Measurements from ENCODE around the gene PRR14.

The PRR14 gene

GRCh38 chr16:30650369-30651123 is at the start of gene PRR14:
PRR14 (plus strand) TSS chr16:30650960; CDS start chr16:30651646, 686 bp downstream.
- DNase-seq (ENCODE audit: low spot score) = peak; percentile 99

- no peak for DNase-seq (ENCODE audit: low spot score)
These were observed 48.8 kb upstream of the PRR14 start for GRCh38 chr16:30601966-30602365.

DNA sequence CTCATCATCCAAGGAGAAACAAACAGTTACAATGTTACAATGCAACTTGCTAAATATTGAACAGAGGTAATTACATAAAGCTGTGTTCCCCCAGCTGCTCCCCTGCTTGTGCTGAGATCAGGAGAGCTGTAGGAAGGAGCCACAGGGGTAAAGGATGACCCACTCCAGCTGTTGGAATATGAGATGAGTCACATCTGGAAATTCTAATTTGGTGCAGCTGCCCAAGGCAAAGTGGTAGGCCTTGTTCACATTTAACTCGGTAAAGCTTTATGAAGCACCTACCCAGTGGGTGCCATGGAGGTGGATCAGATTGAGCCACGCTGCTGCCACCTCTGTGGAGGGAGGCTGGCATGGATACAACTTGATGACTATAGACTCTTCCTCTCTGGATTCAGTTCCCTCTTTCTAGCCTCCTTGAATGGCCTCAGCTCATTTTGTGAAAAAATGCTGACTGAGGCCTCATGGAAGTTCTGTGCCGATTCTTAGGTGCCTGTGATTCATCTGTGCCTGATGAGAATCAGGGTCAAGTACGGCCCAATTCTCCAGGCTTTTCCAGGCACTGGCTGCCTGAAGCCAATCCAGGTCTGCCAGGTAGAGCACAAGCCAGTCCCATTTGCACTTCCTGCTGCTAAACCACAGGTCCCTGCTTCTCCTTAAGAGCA is 48.0 kb upstream of the PRR14 start:
- DNase-seq (ENCODE audit: low spot score) = no peak

- DNase-seq (ENCODE audit: low spot score) = no peak
These were observed 46.8 kb upstream of the PRR14 start for GRCh38 chr16:30603945-30604315.

DNA sequence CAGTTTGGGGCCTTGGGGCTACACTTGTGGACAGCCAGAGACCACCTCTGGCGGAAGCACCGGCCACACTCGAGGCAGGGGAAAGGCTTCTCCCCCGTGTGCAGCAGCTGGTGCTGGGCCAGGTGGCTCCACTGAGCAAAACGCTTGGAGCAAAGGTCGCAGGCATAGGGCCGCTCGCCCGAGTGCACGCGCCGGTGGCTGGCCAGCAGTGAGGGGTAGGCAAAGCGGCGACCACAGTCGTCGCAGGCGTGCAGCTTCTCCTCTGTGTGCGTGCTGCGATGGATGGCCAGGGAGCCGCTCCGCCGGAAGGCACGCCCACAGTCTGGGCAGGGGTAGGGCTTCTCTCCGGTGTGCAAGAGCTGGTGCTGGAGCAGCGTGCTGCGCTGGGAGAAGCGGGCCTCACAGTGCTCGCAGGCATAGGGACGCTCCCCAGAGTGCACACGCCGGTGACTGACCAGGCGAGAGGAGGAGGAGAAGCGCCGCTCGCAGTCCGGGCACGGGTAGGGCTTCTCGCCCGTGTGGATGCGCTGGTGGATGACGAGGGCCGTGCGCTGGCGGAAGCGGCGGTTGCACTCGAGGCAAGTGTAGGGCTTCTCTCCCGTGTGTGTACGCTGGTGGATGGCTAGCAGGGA is 46.3 kb upstream of the PRR14 start:
- DNase-seq (ENCODE audit: low spot score) = no peak

GRCh38 chr16:30605158-30605557 is 45.6 kb upstream of the PRR14 start:
- DNase-seq (ENCODE audit: low spot score) = no peak

DNA sequence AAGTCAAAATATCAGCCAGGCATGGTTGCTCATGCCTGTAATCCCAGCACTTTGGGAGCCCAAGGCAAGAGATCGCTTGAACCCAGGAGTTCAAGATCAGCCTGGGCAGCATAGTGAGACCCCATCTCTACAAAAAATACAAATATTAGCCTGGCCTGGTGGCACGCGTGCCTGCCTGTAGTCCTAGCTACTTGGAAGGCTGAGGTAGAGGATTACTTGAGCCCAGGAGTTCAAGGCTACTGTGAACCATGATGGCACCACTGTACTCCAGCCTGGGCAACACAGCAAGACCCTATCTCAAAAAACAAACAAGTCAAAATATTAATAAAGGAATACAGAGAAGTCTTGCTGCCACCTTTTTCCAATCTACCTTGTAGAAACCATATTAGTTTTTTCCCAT is 44.8 kb upstream of the PRR14 start:
- no peak for DNase-seq (ENCODE audit: low spot score)

GRCh38 chr16:30609002-30609925 is 41.5 kb upstream of the PRR14 start:
- DNase-seq (ENCODE audit: low spot score) = no peak

DNA sequence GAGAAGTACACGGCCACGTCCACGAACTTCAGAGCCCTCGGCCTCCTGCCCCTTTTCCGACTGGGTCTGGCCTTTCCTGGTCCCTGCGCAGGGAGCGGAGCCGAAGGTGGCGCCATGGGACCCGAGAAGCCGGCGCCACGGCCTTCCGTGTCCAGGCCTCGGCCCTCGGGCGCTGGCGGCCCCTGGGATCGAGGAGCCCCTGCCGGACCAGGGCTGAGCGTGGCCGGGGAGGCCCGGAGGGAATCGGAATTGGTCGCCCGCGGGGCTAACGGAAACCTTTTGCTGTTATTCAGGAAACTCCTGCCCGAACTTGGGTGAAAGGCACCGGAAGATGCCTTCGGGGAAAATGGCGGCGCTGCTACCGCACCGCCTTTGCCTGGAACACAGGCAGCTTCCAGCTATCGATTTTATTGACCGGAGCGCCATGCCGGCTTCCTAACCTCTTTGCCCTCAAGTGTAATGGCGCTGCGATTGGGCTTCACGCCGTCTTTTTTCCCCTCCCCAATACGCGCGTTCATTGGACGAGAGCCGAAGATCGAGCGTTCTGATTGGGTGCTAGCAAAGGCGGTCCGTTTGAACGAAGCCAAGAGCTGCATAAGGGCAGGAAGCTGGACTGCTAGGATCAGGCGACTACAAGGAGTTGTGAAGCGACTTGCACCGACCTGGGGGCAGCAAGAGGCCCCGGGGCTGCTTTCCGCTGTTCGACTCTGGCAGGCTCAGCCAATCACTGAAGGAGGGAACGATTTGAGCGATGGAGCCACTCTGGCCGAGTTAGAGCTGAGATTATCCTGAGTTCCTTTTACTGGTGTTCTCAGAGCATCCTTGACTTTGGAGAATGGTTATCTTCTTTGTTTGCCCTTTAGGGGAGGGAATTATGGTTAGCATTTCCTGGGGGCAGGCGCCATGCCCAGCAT is 40.6 kb upstream of the PRR14 start, which contains the start of gene ZNF689:
TSS of gene ZNF689 (minus strand) at position 464 of the 914 bp plus-strand sequence. CDS start at position 116, 348 bp downstream.
- DNase-seq (ENCODE audit: low spot score) = peak; percentile 97

DNA sequence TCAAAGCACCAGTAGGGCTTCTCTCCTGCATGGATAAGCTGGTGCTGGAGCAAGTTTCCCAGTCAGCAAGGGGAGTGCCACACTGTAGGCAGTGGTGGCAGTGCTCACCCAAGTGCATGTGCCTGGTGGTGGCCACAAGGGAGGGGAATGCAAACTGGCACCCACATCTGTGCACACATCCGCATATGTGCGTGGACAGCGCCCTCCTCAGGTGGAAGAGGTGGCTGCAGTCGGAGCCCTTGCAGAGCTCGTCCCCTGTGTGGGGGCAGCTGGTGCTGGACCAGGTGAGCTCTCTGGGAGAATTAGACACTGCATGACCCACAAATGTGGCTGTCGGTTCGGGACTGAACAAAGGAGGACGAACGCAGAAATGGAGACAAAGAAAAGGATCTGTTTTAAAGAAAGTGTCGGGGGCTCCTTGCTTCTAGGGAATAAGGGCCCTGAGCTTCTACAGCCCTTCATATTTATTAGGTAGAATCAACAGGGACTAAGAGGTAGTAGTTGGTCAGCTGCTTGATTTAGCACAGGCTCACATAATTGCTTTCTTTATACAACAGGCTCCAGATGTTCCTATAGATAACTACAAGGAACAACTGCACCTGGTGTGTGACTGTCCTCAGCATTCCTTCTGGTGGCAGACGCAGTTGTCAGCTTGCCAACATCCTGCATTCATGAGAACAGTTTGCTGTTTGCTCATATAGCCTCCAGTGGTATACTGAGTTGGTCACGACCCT is 35.2 kb upstream of the PRR14 start:
- DNase-seq (ENCODE audit: low spot score) = peak; percentile 54

GRCh38 chr16:30619202-30619601 is 31.6 kb upstream of the PRR14 start:
- DNase-seq (ENCODE audit: low spot score) = no peak

GRCh38 chr16:30619638-30620037 is 31.1 kb upstream of the PRR14 start:
- DNase-seq (ENCODE audit: low spot score) = no peak

GRCh38 chr16:30620169-30620568 is 30.6 kb upstream of the PRR14 start:
- DNase-seq (ENCODE audit: low spot score) = no peak

DNA sequence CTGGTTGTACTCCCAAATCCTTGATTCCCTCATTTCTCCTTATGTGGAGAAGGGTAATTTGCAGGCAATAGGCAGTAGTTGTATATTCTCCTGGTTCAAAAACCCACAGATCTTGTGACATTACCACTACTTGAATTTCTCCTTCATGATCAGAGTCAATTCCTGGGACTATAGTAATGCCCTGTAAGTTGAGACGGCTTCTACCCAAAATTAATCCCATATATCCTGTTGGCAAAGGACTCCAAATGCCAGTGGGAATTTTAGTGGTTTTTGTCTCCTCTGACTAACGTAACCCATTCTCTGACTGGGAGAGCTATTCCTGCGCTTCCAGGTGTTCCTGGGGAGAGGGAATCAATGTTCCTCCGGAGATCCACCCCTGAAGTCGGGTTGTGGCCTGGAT is 29.0 kb upstream of the PRR14 start:
- DNase-seq (ENCODE audit: low spot score) = no peak

GRCh38 chr16:30622455-30623032 is 28.2 kb upstream of the PRR14 start:
- DNase-seq (ENCODE audit: low spot score) = no peak

DNA sequence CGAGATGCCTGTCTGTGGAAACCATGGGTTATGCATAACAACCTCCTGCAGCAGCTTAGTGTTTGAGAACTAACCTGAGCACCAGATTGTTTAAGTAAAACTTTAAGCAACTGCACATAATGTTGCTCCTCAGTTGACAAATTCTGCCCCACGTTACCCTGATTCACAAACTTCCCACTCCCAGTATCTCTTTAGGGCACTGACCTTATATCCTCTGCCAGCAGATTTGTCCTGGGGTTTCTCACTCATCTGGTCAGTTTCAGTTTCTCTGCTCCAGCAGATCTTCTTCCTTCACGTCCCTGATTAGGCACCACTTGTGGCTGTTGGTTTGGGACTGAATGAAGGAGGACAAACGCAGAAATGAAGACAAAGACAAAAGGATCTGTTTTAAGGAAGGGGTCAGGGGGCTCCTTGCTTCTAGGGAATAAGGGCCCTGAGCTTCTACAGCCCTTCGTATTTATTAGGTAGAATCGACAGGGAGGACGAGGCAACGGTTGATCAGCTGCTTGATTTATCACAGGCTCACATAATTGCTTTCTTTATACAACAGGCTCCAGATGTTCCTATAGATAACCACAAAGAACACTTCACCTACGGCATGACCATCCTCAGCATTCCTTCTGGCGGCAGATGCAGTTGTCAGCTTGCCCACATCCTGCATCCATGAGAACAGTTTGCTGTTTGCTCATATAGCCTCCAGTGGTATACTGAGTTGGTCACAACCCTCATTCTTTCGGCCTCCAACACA is 27.1 kb upstream of the PRR14 start:
- no peak for DNase-seq (ENCODE audit: low spot score)

GRCh38 chr16:30626236-30626635 is 24.5 kb upstream of the PRR14 start:
- DNase-seq (ENCODE audit: low spot score) = no peak

- DNase-seq (ENCODE audit: low spot score) = peak; percentile 89
These were observed 21.9 kb upstream of the PRR14 start for GRCh38 chr16:30628628-30629540.

Data from hematopoietic multipotent progenitor cell treated with erythropoietin and hydrocortisone succinate and interleukin-3 and kit ligand, for 17 days (in vitro differentiated cells).